ENCODE results near the gene ADGRG3. TPM values are rescaled to one million over a fixed set of nuclear protein-coding genes. Genes with fewer than 3 reads are reported as not detected.
A peak's percentile ranks its signal among the peaks of the same experiment; 100 is the strongest.

ADGRG3 gene
- total and polyA plus RNA-seq, 9 of the 15 experiments (the other 6 are each of a cell fraction or from before 2014, with no cell fraction given) = 0.09 to 0.52 (median 0.14) TPM; not detected in 3

GRCh38 chr16:57682809-57683635 is 14.9 kb downstream of the ADGRG3 start (continued):
- TF ChIP-seq PKNOX1 (IDR thresholded peaks at IDR 0.05) = peak; percentile 78
- no peak for TF ChIP-seq SMAD2 (IDR thresholded peaks at IDR 0.05; ENCODE audit: low read depth, low read length)
- no peak for TF ChIP-seq PPARD (CRISPR knock-in tag; IDR thresholded peaks at IDR 0.05)
- no peak for TF ChIP-seq DIDO1 (tag; IDR thresholded peaks at IDR 0.05; ENCODE audit: low read depth)
- no peak for TF ChIP-seq RAD51 (IDR thresholded peaks at IDR 0.05; ENCODE audit: borderline replicate concordance, low read depth)
- TF ChIP-seq CREB3 (tag; conservative IDR thresholded peaks at IDR 0.05; ENCODE audit: low read depth) = no peak
- peak; percentile 61 for TF ChIP-seq ZNF431 (CRISPR knock-in tag; IDR thresholded peaks at IDR 0.05)
- no peak for TF ChIP-seq GTF3C2 (IDR thresholded peaks at IDR 0.05; ENCODE audit: borderline replicate concordance, extremely low read depth, insufficient read length)
- TF ChIP-seq AFF4 (CRISPR knock-in tag; IDR thresholded peaks at IDR 0.05) = peak; percentile 44; the same call in 1 of the 2 replicates
- TF ChIP-seq FOXM1 (IDR thresholded peaks at IDR 0.05; ENCODE audit: low read depth) = no peak
- TF ChIP-seq FOXM1 (CRISPR knock-in tag; IDR thresholded peaks at IDR 0.05; ENCODE audit: low read depth) = no peak
- no peak for TF ChIP-seq YBX1 (IDR thresholded peaks at IDR 0.05)
- no peak for TF ChIP-seq ZNF212 (CRISPR knock-in tag; IDR thresholded peaks at IDR 0.05)
- TF ChIP-seq ZNF830 (CRISPR knock-in tag; IDR thresholded peaks at IDR 0.05) = no peak
- TF ChIP-seq MECOM (CRISPR knock-in tag; IDR thresholded peaks at IDR 0.05) = no peak
- TF ChIP-seq ZNF655 (CRISPR knock-in tag; IDR thresholded peaks at IDR 0.05) = no peak
- no peak for TF ChIP-seq WHSC1 (IDR thresholded peaks at IDR 0.05; ENCODE audit: low read length)
- TF ChIP-seq CCAR2 (IDR thresholded peaks at IDR 0.05; ENCODE audit: low read depth, low read length) = peak; percentile 99
- TF ChIP-seq ZBED1 (IDR thresholded peaks at IDR 0.05) = peak; percentile 98
